Rectal smooth muscle tissue (tissue), 1 donor: ENCODE data around the gene STAT3.
A peak's percentile ranks its signal among the peaks of the same experiment; 100 is the strongest.
"Not testable (repeated sequence)": the region's sequence is repeated elsewhere in the genome, so short reads cannot be mapped to it uniquely, and the experiment has no call there.

ENCODE experiments used
- H3K27ac ChIP-seq: one replicate; pipeline ENCODE4 v1.7.0; 2013; ENCODE audit warnings: low read depth, low read length, inconsistent platforms
- H3K27me3 ChIP-seq: one replicate; pipeline ENCODE4 v1.7.0; 2013; ENCODE audit warnings: low read length; ENCODE audit not compliant: control insufficient read depth, insufficient read depth
- H3K36me3 ChIP-seq: one replicate; pipeline ENCODE4 v1.7.0; 2013; ENCODE audit warnings: low read length; ENCODE audit not compliant: control insufficient read depth, insufficient read depth
- H3K4me1 ChIP-seq: one replicate; pipeline ENCODE4 v1.7.0; 2013; ENCODE audit warnings: low read length; ENCODE audit not compliant: control insufficient read depth, insufficient read depth
- H3K4me3 ChIP-seq: one replicate; pipeline ENCODE4 v1.7.0; 2013; ENCODE audit warnings: low read length
- H3K9ac ChIP-seq: one replicate; pipeline ENCODE4 v1.7.0; 2013; ENCODE audit warnings: low read length

STAT3 gene

DNA sequence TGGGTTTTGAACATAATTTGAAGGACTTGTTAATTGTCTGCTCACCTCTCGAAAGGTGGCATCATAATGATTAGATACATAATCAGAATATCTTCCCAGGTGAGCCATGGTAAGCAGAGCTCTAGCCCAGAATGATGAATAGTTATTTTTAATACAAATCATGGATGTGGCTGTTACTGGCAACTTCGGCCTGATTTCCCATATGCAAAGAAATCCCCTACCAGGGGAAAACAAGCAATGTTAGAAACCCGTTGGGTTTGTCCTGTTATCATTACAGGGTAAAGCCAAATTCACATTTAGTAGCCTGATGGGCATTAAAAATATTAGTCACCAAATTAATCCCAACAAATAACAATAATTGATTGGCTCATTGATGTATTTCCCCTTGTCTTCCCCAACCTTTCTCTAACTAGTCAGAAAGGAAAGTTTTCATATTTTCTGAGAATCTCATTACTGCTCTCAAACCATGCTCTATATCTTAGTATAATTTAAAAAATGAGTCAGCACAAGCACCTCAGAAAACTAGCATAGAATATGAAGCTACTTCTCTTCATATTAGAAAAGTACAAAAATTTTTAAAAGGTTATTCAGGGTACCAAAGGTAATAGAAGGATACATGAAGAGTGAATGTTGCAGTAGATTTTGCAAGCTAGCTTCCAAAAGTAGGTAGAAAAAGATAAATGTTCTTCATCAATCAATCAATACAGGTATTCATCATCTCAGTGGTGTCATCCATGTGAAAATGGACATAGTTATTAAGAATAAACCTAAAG lies 117.0 kb downstream of the STAT3 start:
- peaks cover 23% of the 10 kb centered on the region for H3K4me1 ChIP-seq
- no peaks in the 10 kb centered on the region for H3K36me3 ChIP-seq
- no peaks in the 10 kb centered on the region for H3K27me3 ChIP-seq
- peak overlapping the region; percentile 31 for H3K27ac ChIP-seq
- no peak overlapping the region for H3K4me3 ChIP-seq
- no peak overlapping the region for H3K9ac ChIP-seq

- Histone ChIP-seq H3K9ac (no peak overlapping the region), H3K27ac (peak overlapping the region; percentile 31), H3K27me3 (no peaks in the 10 kb centered on the region), H3K36me3 (no peaks in the 10 kb centered on the region), H3K4me1 (peaks cover 23% of the 10 kb centered on the region), H3K4me3 (no peak overlapping the region)
Measured at GRCh38 chr17:42270596-42270995, 117.6 kb downstream of the STAT3 start.

- Histone ChIP-seq H3K4me3 (no peak overlapping the region), H3K36me3 (no peaks in the 10 kb centered on the region), H3K27me3 (no peaks in the 10 kb centered on the region), H3K4me1 (peaks cover 23% of the 10 kb centered on the region), H3K27ac (no peak overlapping the region), H3K9ac (no peak overlapping the region)
Measured at GRCh38 chr17:42270170-42270535, 118.1 kb downstream of the STAT3 start.

- H3K4me1 ChIP-seq, result peaks cover 13% of the 10 kb centered on the region
- H3K9ac ChIP-seq, result no peak overlapping the region
- H3K27me3 ChIP-seq, result no peaks in the 10 kb centered on the region
- no peak overlapping the region for H3K27ac ChIP-seq
- H3K4me3 ChIP-seq, result no peak overlapping the region
- H3K36me3 ChIP-seq, result no peaks in the 10 kb centered on the region
Measured at GRCh38 chr17:42268236-42268635, 120.0 kb downstream of the STAT3 start.

DNA sequence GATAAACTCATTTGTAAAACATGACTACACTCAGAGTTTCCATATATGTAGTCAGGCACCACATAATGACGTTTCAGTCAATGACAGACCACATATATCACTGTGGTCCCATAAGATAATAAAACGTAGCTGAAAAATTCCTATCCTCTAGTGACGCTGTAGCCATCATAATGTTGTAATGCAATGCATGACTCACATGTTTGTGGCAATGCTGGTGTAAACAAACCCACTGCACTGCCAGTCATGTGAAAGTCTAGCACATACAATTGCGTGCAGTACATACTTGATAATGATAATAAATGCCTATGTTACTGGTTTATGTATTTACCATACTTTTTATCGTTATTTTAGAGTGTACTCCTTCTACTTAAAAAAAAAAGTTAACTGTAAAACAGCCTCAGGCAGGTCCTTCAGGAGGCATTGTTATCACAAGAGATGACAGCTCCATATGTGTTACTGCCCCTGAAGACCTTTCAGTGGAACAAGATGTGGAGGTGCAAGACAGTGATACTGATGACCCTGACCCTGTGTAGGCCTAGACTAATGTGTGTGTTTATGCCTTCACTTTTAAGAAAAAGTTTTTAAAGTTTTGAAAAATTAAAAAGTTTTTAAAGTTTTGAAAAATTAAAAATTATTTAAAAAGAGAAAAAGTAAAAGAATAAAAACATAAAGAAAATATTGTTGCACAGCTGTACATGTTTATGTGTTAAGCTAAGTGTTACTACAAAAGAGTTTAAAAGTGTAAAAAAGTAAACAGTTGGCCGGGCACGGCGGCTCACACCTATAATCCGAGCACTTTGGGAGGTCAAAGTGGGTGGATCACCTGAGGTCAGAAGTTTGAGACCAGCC lies 121.1 kb downstream of the STAT3 start:
- H3K27me3 ChIP-seq, result no peaks in the 10 kb centered on the region
- no peak overlapping the region for H3K27ac ChIP-seq
- peaks cover 13% of the 10 kb centered on the region for H3K4me1 ChIP-seq
- H3K4me3 ChIP-seq, result no peak overlapping the region
- H3K9ac ChIP-seq, result no peak overlapping the region
- H3K36me3 ChIP-seq, result no peaks in the 10 kb centered on the region

GRCh38 chr17:42266462-42266861 lies 121.8 kb downstream of the STAT3 start:
- Histone ChIP-seq H3K36me3 (no peaks in the 10 kb centered on the region), H3K4me3 (no peak overlapping the region), H3K27me3 (no peaks in the 10 kb centered on the region), H3K4me1 (peaks cover 10% of the 10 kb centered on the region), H3K27ac (no peak overlapping the region), H3K9ac (no peak overlapping the region)

DNA sequence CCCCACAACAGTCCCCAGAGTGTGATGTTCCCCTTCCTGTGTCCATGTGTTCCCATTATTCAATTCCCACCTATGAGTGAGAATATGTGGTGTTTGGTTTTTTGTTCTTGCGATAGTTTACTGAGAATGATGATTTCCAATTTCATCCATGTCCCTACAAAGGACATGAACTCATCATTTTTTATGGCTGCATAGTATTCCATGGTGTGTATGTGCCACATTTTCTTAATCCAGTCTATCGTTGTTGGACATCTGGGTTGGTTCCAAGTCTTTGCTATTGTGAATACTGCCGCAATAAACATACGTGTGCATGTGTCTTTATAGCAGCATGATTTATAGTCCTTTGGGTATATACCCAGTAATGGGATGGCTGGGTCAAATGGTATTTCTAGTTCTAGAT lies 123.9 kb downstream of the STAT3 start:
- not testable (repeated sequence) for H3K9ac ChIP-seq, H3K4me3 ChIP-seq, H3K36me3 ChIP-seq, H3K4me1 ChIP-seq, H3K27me3 ChIP-seq, H3K27ac ChIP-seq
